ENCODE measurements around the gene RHOB.
"Not testable (repeated sequence)": the region's sequence is repeated elsewhere in the genome, so short reads cannot be mapped to it uniquely, and the experiment has no call there.

RHOB gene

DNA sequence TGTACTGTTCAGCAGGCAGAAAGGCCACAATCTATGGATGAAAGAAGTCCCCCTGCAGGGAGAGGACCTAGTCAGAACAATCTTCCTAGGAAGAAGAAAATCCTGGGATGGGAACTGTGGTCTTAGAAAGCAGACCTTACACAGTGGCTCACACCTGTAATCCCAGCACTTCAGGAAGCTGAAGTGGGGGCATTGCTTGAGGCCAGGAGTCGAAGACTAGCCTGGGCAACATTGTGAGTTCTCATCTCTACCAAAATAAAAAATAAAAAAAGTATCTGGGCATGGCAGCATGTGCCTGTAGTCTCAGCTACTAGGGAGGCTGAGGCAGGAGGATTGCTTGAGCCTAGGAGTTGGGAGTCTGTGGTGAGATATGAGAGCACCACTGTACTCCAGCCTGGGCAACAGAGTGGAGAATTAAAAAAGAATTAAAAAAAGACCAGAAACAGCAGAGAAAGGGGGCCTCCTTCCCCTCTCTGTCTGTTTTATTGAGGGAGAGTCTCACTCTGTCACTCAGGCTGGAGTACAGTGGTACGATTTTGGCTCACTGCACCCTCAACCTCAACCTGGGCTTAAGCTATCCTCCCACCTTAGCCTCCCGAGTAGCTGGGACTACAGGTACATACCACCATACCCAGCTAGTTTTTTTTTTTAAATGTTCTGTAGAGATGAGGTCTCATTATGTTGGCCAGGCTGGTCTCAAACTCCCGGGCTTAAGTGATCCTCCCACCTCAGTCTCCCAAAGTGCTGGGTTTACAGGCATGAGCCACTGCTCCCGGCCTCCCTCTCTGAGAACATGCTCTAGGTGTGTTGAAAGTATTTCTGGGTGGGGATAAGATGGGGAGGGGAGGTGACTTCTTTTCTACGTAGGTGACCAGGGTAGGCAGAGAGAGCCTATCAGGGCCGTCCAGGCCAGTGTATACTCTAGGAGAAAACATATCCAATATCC, 7.4 kb downstream of the RHOB start:
- no peak for DNase-seq

- DNase-seq, result no peak
These were observed 8.3 kb downstream of the RHOB start for GRCh38 chr2:20455076-20455587.

DNA sequence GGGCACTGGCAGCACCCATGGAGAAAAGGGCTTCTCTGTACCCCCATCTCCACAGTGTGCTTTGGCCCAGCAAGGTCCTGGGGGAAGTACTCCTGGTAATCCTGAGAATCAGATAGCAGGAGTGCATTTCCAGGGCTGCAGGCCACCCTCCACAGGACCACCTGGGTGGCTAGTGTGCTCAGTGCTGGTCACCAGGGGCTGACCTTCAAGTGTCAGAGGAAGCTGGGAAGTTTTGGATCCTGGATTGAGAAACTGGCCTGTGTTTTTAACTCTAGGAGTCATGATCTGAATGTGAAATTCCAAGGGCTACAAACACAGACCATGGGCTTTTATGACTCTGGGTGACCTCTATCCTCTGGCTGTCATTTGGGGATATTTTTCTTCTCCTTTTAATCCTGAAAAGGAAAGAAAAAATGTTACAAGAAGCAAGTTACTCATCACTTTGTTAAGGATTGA, 9.3 kb downstream of the RHOB start:
- DNase-seq, result no peak

DNA sequence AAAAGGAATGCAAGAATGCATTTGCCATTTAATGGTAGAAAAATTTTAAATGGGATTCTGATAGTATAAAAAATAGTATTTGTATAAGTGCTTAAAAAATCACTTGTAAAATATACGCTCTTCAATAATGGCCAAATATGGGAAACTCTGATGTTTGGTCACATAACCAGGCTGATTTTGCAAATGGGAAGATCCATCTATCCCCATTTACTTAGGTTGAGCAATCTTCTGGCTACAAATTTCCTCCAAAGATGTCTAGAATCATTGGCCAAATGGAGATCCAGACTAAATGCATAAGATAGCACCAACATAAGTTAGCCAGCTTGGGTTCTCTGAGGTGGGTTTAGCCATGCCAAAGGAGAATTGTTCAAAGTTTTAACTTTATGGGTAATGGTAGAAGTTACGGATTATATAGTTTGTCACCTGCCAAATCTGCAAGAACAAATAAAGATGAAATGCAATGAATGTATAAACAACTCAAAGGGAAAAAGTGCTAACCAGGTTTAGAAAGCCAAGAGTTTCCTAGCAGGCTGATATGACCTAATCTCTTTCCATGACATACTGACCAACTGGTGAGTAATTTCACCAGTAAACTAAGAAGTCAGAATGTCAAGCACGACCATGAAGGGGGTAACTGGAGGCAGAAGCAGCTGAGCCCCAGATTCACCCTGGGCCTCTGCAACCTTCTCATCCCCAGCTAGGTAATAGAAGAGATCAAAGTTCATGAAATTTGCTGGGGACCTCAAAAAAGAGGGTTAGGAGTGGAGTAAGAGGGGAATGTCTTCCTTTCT, 10.0 kb downstream of the RHOB start:
- DNase-seq, result no peak

GRCh38 chr2:20457661-20458630, 11.1 kb downstream of the RHOB start:
- DNase-seq, result no peak

- DNase-seq, result not testable (repeated sequence)
These were observed 12.0 kb downstream of the RHOB start for GRCh38 chr2:20458737-20459484.

DNA sequence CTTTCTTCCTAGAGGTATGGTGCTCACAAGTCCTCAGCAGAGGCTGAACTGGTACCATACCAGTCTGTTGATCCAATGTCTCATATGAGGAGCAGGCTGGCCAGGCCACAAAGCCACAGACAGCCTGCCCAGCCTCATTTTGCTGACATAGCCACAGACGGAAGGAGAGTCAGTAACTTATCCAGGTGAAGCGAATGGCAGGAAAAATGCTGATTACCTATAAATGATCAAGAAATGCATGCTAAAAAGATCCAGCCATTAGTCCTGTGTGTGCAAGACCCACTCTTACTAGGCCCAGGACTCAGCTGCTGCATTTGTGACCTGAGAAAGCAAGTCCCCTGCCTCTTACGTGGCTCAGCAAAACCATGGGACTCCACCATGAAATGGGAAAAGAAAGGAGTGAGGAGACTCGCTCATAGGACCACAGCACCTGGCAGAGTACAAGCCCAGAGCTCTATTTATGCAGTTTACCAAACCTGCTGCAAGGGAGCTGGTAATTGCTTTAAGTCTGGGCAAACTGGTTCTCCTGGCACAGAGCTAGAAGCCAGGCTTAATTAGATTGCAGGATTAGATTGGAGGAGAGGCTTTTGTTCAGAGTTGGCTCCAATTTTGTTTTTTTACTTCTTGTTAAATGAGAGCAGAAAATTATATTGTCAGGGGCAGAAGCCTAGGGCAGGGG, 19.0 kb downstream of the RHOB start:
- DNase-seq, result no peak

DNA sequence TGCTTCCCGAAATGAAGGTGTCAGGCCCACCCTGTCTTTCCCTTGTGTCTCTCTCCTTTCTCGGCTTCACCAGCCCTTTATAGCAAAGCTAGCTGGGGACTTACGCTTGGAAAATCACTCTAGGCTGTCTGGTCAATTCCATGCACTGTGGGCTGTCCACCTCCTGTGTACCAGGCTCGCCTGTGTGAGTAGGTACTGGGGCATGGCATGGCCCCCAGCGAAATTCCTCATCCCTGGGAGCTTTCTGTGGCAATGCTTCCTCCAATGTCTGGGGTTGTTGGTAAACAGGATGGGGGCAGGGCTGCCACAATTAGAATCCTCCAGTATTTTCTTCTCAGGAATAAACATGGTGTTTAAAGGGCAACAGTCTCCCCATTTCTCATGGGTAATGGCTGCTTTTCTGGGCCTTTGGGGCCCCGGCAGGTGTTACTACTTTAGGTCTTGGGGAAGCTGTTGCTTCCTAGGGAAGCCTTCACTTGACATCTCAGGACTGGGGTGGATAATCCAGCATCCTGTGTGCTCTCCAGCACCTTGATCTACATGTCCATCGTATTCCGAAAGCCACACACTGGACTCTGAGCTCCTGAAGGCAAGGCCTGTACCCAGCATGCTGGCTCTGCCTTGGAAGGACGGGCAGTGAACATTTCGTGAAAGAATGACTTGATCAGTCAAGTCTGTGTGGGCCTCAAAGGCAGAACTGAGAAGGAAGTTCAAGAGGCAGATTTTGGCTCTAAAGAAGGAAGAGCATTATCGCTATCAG, 21.1 kb downstream of the RHOB start:
- no peak for DNase-seq

- no peak for DNase-seq
These were observed 22.0 kb downstream of the RHOB start for GRCh38 chr2:20468549-20469500.

DNA sequence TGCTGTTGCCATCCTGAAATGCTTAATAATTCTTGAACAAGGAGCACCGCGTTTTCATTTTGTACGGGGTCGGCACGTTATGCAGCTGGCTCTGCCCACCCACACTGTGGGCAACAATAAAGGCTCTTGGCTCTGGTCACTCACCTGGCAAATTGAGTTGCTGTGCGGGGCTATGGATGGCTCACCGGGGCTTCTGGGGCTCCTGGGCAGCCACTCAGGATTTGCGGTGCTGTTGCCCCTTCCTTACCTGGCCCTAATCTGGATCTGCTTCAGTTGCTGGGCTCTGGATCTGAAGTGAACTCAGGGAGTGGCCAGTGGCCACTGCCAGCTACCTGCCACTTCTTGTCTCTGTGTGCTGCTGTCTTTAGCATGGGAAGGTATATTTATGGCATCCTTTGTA, 22.7 kb downstream of the RHOB start:
- no peak for DNase-seq

DNA sequence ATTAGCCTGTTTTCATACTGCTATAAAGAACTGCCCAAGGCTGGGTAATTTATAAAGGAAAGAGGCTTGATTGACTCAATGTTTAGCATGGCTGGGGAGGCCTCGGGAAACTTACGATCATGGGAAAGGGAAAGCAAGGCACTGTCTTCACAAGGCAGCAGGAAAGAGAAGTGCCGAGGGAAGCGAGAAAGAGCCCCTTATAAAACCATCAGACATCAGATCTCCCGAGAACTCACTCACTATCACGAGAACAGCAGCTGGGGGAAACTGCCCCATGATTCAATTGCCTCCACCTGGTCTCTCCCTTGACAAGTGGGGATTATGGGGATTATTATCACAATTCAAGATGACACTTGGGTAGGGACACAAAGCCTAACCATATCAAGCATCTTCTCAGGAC, 23.3 kb downstream of the RHOB start:
- no peak for DNase-seq

DNA sequence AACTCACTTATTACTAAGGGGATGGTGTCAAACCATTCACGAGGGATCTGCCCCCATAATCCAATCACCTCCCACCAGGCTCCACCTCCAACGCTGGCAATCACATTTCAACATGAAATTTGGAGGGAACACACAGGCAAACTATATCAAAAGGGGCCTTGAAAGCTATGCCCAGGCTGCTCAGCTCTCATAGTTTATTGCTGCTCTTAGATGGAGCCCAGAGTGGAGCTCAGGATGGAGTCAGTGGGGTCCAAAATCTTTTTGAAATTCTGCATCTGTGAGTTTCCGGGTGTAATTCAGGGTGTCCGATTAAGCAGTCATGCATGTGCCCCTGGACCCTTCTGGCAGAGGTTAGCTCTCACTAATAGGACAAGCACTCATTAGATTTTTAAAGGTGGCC, 24.3 kb downstream of the RHOB start:
- no peak for DNase-seq

- no peak for DNase-seq
These were observed 25.2 kb downstream of the RHOB start for GRCh38 chr2:20471902-20472559.

- DNase-seq, result no peak
These were observed 25.7 kb downstream of the RHOB start for GRCh38 chr2:20472569-20472968.

DNA sequence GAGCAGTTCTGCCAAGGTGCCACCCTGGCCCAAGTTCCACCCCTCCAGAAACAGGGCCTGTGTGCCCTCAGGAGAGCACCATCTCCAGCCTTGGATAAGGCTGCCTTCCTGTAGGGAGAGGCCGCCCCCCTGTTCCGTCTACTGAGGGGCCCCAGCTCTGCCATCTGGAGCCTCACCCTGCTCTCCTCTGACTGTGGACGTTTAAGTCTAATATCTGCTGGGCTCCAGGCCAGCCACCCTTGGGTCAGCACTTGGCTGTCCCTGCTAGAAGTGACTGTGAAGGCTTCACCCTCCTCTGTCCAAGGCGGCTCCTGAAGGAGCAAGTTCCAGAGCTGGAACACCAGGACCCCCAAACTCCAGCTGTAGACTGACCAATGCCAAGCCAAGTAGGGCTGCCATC, 26.3 kb downstream of the RHOB start:
- no peak for DNase-seq

DNA sequence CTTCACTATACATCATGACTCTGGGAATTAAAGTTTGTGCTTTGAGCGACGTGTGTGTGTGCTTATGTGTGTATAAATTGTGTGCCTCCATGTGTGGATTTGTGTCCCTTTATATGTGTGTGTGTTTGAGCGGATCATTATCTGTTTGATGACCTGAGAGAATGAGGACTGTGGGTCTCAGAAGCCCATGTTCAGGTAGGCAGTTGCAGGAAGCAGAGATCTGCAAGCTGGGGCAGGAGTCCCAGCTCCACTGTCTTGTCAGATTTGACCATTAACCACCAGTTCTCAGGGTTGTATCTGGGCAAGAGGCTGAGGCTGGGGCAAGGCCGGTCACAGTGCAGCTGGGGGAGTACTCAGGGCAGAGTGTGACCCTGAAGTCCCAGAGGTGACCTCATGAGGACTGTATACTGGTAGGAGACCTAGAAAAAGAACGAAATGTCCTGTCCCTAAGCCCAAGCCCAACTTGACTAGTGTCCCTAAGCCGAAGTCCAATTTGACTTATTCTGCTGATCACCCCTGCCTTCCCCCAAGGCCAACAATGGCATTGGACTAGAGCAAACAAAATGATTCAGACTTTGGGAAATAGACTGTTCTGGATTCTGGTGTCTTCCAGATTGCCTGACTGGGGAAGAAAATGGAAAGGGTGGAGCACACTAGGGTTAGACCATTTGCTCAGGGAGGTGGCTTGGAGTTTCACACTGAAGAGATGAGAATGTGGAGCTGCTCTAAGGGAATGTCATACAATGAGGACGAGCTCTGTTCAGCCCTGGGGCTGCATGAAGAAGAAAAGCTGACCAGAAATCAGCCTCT, 28.1 kb downstream of the RHOB start:
- no peak for DNase-seq

DNA sequence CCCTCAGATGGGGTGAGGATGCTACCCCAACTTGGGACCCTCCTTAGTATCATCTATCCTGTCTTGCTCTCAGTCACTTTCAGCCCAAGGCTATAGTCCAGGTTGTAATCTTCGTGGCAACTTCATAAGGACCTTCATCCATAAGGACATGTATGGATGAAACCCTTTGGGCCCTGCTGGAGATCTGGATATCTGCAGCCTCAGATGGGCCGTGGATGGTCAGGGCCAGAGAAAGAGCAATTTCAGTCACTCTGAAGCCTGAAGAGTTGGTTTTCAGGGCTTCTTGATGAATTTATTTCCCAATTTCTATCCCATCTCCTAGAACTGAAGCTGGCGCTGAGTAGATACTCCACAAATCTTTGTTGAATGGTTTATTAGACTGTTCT, 28.7 kb downstream of the RHOB start:
- no peak for DNase-seq

GRCh38 chr2:20476481-20476880, 29.6 kb downstream of the RHOB start:
- DNase-seq, result no peak
